Central memory CD4-positive, alpha-beta T cell (primary cell): ENCODE data around the gene DNAAF1.
"Not testable (repeated sequence)": the region's sequence is repeated elsewhere in the genome, so short reads cannot be mapped to it uniquely, and the experiment has no call there.

Experiments
- DNase-seq: peaks from one replicate; pipeline ENCODE4 v3.0.0; 2022

Gene DNAAF1

DNA sequence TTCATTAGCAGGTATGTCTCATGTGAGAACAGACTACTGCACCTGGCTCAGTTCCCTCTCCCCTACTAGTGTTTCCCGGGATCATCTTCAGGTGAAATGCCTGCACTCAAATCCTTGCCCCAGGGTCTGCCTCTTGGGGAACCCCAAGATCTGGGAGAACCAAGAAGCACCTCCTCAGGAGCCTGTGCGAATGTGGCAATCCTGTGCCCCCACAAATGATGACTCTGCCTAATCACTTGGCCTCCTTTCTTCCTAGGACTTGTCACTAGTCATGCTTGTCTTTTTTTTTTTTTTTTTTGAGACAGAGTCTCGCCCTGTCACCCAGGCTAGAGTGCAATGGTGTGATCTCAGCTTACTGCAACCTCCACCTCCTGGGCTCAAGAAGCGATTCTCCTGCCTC is 67.5 kb downstream of the DNAAF1 start:
- DNase-seq = no peak

DNA sequence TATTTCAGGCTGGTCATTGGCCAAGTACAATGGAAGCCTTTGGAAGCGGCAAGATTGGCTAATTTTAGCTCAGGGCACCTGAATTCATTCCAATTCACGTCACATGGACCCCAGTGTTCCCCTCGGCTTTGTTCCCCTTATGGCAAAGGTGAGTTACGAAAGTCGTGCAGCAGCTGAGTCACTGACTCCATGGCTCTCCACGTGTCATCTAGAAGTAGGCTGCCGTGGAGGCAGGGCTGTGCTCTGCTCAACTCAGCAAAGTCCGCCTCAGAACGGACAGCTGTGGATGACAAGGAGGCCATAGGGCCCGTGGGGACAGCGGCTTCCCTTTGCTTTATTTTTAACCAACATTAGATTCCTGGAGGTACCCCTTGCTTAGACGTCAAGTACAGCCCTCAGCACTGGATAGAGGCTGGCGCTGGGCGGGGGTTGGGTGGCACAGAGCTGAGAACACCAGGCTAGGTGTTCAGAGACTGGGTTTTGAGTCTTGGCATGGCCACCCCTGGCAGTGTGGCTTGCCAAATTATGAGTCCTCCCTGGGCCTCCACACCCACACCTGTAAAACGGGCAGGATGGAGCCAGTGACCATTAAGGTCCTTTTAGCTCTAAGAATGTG is 69.5 kb downstream of the DNAAF1 start:
- no peak for DNase-seq

DNA sequence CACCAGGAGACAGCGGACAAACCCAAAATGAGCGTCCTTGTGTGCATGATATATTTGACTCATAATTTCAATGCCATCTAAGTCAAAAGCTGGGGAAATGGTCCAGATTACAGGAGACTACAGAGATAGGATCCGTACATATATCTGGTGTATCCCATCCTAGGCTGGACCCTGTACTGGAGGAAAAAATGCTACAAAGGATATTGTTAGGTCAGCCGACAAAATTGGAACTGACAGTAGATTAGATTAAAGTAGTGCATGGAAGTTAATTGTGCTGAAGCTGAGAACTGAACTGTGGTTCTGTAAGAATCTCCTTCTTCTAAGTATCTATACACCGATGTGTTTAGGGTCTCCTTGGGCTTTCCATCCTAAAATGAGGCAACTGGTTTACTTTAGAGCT is 70.4 kb downstream of the DNAAF1 start:
- DNase-seq = no peak

DNA sequence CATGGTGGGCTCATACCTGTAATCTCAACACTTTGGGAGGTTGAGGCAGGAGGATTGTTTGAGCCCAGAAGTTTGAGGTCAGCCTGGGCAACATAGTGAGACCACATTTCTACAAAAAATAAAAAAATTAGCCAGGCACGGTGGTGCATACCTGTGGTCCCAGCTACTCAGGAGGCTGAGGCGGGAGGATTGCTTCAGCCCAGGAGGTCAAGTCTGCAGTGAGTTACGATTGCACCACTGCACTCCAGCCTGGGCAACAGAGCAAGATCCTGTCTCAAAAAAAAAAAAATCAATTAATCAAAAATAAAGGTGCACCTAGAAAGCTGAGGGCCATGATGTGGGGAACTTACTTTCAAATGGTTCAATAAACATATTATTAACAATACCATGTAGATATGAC is 71.0 kb downstream of the DNAAF1 start:
- DNase-seq = not testable (repeated sequence)

DNA sequence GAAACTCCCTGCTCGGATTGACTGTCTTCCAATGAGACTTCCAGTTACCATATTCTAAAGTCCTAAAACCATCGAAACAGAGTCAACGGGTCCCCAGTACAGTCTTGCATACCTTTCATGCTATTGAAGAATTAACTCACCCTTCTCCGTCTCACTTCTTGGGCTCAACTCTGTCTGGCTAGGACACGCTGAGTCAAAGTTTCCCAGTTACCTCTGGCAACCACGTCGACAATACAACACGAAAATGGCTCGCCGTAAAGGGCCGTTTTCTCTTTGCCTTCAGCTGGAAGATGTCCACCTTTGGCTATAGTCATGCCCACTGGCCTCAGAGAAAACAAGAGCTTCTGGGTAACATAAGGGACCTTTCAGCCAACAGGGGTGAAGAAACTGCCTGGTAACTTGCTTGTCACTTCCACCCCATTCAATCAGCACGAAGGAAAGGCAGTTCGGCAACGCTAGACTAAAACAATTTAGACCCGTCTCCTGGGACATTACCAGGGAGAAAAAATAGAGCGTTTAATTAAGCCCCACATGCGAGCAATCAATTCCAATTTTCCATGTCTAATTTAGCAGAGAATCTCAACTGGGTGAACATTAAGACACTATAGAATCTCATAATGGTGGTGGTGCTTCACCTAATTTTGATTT is 73.2 kb downstream of the DNAAF1 start:
- DNase-seq = no peak

DNA sequence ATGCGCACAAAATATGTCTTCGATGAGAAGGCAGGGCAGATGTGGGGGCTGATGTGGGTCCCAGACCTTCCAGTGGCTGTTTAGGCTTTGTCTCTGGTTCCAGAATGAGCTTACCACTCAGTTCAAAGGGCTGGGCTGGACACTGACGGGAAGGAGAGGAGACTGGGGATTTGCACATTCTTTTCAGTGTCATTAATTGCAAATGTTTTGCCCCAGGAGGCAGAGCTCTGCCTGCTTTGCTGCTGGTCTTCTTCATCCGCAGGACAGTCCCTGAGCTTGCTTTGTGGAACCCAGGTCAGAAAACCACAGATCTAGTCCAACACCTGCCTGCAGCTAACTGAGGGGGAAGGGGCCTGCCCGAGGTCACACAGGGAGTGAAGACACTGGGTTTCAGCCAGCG is 73.8 kb downstream of the DNAAF1 start:
- no peak for DNase-seq

DNA sequence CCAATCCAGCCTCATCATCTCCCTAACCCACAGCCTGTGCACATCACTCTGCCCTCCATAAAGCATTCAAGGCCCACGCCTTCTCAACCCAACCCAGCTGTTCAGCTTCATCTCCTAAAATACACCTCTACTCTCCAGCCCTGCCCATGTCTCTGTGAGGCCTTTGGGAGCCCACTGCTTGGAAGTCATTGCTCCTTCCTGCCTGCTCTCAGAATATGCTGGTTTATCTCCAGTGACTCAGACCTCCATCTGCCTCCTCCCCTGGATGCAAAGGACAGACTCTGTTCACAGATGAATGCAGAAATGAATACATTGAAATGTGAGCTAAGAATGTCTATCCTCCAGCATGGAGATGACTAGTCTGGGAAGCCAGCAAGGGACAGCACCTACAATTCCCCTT is 75.7 kb downstream of the DNAAF1 start:
- no peak for DNase-seq

DNA sequence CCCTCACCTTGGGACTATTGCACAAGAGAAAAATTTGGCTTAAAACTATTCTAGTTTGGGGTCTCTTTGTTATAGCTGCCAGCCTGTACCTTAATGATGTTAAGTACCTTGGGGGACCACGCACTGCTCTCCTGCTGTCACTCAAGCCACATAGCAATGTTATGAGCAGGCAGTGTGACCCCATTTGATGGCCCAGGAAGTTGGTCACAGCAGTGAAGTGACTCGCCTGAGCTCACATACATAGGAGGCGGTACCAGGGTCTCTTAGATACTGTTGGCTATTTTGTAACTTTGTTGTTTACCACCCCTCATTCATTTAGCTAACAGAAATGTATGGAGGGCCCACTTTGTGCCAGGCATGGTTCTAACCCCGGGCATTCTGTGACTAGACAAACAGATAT is 78.3 kb downstream of the DNAAF1 start:
- no peak for DNase-seq

DNA sequence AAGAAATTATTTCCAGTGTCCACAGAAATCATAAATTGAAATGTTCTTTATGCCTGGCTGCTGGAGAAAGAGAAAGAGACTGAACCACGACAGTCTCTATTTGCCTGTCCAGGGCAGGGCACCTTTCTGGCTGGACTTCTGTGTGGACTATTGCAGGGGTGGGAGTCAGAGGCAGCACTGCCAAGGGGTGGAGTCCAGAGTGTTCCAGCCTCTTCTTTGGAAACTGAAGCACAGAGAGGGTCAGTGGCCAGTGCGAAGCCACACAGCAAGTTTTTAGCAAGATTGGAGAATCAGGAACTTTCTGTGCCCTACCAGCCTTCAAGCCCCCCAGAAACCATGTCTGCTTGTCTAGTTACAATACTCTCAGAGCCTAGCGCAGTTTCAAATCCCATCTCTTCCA is 79.4 kb downstream of the DNAAF1 start:
- DNase-seq = no peak

DNA sequence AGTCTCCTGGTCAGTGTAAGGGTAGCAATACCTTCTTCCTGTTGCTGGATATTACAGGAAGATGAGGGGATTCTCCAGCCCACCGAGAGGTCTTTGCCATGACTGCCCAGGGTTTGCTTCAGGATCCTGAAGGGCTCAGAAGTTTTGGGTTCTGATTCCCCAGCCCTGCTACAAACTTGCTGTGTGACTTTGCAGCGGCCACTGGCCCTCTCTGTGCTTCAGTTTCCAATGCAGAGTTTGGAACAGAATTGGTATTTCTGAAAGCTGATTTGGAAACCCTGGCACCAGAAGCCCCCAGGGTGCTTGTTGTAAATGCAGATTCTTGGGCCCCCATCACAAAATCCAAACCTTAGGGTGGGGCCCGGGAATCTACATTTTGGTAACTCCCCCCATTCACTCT is 80.0 kb downstream of the DNAAF1 start:
- no peak for DNase-seq

DNA sequence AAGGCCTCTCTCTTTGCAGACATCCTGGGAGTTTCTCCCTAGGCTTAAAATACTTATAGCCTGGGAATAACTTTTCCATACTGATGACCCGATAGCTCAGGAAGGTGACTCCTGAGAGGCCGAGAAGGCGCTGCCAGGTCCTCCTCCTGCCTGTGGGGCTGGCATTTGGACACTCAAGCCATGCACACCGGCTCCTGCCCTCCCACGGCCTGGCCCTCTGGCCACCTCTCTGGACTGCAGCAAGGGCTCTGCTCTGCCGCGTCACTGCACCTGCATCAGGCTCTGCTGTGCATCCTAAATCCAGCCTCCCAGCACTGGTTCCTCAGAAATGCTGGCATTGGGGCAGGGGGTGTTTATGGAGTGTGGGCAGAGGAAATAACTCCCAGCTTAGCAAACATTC is 80.5 kb downstream of the DNAAF1 start:
- DNase-seq = no peak

DNA sequence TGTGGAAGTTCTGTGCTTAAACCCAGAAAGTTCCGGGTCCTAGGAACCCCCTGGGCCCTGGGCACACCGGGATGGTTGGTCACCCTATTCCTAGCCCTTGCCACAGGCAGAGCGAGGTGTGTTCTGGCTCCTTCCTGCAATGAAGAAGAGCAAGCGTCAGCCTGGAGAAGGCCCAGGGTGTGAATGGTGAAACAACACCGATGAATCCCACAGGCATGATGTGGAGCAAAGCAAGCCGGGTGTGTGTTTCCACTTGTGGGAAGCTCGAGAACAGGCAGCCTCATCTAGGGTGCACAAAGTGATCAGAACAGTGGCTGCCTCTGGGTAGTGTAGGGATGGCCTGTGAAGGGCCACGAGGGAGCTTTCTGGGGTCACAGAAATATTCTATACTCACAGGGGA is 80.9 kb downstream of the DNAAF1 start:
- DNase-seq = no peak
